GM19351 (cell line): ENCODE results near the gene LGI1.

ENCODE experiments used
- ATAC-seq: cut with Tn5 transposase; IDR thresholded peaks from one replicate; pipeline ENCODE4 v1.9.1; 2021; ENCODE audit warnings: mild to moderate bottlenecking, moderate library complexity; ENCODE audit not compliant: unreplicated experiment

LGI1 gene

GRCh38 chr10:93754761-93755160, 3.0 kb upstream of the LGI1 start:
- ATAC-seq = no peak

DNA sequence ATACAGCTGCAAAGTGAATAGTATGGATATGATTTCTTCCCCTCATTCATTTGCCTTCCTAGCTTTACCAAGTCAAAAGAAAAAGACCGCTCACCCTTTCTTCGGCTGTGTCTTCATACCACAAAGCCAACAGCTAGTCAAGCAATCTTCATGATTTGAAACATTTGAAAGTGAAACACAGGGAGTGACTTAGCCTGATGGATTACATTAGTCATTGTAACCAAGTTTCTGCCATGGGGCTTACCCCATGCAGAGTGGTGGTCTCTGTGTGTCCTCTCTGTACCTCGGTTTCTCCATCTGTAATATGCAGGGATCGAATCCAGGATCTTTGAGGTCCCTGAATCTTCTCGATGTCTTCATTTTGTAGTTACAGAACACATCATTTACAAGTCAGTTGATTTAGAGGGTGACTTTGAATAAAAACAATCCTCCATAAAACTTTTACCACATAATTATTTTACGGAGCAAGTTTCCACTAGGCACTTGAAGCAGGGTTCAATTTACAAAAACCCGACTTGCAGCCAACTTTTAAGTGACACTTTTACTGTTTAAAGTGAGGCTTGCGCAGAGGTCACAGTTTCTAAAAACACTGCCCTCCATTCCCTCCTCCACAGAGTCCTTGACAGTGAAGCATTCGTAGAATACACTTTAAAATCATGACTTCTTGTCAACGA, 2.2 kb upstream of the LGI1 start:
- no peak for ATAC-seq

GRCh38 chr10:93756118-93756517, 1.6 kb upstream of the LGI1 start:
- no peak for ATAC-seq

- no peak for ATAC-seq
These were observed 600 bp upstream of the LGI1 start for GRCh38 chr10:93757136-93757535.

DNA sequence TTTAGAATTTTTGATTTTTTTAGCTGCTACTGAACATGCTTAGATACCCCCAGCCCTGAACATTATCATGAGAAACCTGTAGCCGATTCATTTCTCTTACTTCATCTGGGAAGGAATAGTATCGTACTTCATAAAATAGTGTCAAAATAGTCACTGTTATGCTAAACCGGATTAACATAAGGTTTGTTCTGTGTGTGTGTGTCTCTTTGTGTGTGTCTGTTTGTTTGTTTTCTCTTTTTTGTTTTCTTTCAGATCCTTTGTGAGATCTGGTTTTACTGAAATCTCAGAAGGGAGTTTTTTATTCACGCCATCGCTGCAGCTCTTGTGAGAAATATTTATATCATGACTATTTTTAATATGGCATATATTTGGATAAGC, 761 bp downstream of the LGI1 start:
- no peak for ATAC-seq

DNA sequence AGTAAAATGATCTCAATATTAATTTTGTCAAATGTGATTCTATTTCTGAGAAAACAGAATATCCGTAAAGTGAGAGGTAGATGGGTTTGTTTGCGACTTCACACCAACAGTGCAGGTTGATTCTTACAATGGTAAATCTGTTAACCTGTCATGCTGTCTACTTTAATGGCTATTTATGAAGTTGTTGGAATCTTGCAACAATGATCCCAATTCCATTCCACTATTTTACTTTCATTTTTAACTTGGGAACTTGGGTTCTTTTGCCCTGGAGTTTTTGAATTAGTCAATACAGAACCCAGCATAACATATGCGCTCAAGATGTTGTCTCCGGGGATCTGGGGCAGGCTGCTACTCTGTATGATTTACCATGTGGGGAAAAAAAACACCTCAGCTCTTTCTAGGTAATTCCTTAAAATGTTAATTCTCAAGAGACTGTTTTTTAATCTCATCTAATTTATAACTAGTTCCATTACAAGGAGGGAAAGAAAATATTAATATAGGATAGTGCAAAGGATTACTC, 1.2 kb downstream of the LGI1 start:
- no peak for ATAC-seq

DNA sequence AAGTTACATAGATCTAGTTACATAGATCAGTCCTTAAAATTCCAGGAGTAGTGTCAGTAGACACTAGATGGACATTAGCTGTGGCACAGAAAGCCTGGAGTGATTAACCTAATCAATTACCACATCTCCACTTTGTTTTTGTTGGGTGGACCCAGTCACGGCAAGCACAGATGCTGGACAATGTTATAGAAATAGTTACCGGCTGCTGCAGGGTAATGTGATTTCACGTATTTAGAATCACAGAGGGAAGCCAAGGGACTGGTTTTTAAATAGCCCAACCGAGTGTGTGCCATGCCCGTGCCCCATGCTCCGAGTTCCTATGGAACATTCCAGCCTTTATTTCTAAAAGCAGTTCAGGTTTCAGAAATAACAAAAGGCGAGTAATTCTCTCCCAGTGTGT, 2.8 kb downstream of the LGI1 start:
- no peak for ATAC-seq

- ATAC-seq = peak; percentile 82
These were observed 5.2 kb downstream of the LGI1 start for GRCh38 chr10:93762979-93763391.

DNA sequence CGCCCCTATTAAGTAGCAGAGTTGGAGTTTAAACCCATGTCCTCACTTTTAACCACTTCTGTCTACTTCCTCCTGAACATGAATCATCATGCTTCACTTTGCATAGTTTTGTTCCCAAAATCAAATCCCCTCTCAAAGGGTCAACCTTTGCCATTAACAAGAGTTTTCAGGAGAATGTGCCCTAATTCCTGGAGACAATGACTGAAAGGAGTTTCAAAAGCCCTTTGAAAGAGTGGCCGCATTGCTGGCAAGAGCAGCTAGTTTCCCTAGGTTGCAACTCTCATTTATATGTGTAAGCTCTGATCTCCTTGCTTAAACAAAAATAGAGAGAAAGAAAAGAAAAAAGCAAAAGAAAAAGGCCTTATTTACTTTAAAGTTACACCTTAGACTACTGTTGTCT, 9.2 kb downstream of the LGI1 start:
- ATAC-seq = no peak

- ATAC-seq = no peak
These were observed 10.1 kb downstream of the LGI1 start for GRCh38 chr10:93767724-93768399.

DNA sequence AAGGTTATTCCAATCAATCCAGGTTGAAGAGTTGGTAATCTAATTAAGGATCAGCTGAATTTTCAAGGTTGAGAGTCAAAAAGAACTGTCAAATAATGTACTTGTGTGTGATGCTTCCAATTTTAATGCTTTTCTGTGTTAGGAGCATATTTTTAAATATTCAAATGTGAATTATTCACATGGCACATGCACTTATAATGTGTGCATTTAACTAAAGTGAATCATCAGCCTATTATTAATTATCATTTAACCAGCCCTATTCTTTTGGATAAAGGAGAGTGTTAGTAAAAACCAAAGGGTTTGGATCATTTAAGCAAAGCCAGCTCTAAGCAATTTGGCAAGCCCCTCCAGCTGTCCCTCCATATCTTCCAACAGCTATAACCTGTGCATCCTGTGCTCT, 11.2 kb downstream of the LGI1 start:
- ATAC-seq = no peak

- no peak for ATAC-seq
These were observed 13.6 kb downstream of the LGI1 start for GRCh38 chr10:93771354-93771753.

GRCh38 chr10:93773120-93773519, 15.4 kb downstream of the LGI1 start:
- ATAC-seq = no peak

DNA sequence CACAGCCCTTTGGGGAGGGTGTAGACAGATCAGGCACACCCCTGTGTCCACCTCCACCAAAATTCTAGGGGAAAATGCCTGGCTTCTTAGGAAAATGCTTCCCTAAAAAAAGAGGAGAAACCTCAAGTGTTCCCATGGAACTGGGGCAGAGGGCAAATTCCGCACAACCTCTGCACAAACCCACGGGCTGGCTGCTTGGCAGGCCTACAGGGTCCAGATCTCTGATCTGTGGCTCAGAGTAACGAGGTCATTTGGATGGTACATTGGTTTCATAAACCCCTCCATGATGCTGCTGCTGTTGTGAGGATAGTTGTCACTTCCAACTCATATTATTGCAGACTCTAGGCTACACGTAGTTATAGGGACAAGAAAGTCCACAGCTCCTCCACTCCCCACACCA, 16.0 kb downstream of the LGI1 start:
- ATAC-seq = no peak

- no peak for ATAC-seq
These were observed 17.6 kb downstream of the LGI1 start for GRCh38 chr10:93775356-93775755.

DNA sequence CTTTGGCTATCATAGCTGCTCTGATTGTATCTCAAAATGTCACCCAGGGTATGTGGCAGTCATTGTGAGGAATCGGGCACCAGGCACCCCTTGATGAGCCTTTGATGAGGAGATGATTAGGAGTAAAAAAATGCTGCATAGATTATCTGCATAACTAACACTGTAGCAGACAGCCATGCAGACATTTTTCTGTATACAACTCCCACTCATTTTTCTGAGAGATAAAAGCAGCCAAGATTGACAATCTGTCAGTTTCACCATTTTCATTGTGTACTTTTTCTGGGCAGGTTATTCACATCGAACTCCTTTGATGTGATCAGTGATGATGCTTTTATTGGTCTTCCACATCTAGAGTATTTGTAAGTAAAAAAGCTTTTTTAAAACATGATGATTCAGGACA, 19.4 kb downstream of the LGI1 start:
- ATAC-seq = no peak

DNA sequence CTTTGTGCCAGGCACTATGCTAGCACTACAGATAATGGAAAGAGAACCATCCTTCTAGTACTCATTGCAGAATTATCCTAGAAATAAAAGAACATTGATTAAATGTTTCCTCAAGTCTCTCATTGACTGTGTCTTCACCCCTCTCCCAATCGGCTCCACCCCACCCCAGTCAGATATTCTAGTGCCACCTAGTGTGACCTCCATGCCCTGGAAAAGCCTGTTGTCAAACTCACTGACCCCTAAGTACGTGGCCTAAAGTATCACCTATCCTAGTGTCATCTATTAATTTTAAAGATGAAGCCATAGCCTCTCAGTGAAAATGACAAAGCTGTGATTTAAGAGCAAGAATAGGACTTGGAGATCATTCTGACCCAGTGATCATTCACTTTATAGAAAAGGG, 26.3 kb downstream of the LGI1 start:
- ATAC-seq = no peak

GRCh38 chr10:93788413-93789208, 30.9 kb downstream of the LGI1 start:
- no peak for ATAC-seq

- ATAC-seq = no peak
These were observed 32.7 kb downstream of the LGI1 start for GRCh38 chr10:93790439-93790838.

GRCh38 chr10:93796167-93796566, 38.4 kb downstream of the LGI1 start:
- ATAC-seq = no peak

DNA sequence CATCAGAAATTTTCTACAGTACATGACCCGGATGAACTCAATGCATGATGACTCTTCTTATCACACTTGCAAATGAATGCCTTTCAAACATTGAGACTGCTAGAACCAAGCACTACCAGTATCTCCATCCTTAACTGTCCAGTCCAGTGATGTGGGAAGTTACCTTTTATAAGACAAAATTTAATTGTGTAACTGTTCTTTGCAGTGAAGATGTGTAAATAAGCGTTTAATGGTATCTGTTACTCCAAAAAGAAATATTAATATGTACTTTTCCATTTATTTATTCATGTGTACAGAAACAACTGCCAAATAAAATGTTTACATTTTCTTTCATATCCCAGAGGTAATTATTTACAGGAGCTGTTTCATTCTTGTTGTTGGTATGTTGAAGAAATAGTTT, 40.1 kb downstream of the LGI1 start:
- no peak for ATAC-seq

- no peak for ATAC-seq
These were observed 41.5 kb downstream of the LGI1 start for GRCh38 chr10:93799155-93799708.
